ENCODE measurements around the gene NDFIP2. TPM values are rescaled to one million over a fixed set of nuclear protein-coding genes. Genes with fewer than 3 reads are reported as not detected.

NDFIP2 gene
- total RNA-seq, 4 donors from 2014 or later: 72.2 to 103 (median 86.2) TPM

DNA sequence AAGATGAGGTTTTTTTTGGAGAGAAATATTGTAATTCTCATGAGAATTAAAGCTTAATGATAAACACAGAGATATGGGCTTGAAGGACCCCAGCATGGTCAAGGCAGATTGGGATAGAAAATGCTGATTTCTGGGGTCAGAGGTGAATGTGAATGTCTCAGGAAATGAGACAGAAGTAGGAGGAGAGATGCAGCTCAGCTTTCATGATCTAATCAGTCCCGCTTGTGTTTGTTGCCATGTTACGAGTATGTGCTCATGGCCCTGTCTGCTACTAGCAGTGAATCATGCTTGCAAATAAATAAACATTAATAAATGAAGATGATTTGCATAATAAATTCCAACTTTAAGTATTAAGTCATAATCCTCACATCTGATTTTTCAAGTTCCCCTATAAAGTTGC is 23.0 kb upstream of the NDFIP2 start:
- H3K4me3 ChIP-seq: no peak overlapping the region
- no peaks in the 10 kb centered on the region for H3K36me3 ChIP-seq
- 21% methylated on average over 2 of the region's 2 CpGs for whole genome bisulfite sequencing
- DNase-seq (ENCODE audit: low spot score in 2 of 2): no peak
- peaks cover 12% of the 10 kb centered on the region for H3K4me1 ChIP-seq
- H3K9me3 ChIP-seq: no peaks in the 10 kb centered on the region
- TF ChIP-seq POLR2AphosphoS5 (IDR thresholded peaks at IDR 0.05) (no peak), EP300 (IDR thresholded peaks at IDR 0.05) (no peak), POLR2A (IDR thresholded peaks at IDR 0.05) (no peak)
- TF ChIP-seq, protein P1, sequence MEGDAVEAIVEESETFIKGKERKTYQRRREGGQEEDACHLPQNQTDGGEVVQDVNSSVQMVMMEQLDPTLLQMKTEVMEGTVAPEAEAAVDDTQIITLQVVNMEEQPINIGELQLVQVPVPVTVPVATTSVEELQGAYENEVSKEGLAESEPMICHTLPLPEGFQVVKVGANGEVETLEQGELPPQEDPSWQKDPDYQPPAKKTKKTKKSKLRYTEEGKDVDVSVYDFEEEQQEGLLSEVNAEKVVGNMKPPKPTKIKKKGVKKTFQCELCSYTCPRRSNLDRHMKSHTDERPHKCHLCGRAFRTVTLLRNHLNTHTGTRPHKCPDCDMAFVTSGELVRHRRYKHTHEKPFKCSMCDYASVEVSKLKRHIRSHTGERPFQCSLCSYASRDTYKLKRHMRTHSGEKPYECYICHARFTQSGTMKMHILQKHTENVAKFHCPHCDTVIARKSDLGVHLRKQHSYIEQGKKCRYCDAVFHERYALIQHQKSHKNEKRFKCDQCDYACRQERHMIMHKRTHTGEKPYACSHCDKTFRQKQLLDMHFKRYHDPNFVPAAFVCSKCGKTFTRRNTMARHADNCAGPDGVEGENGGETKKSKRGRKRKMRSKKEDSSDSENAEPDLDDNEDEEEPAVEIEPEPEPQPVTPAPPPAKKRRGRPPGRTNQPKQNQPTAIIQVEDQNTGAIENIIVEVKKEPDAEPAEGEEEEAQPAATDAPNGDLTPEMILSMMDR (IDR thresholded peaks at IDR 0.05): no peak
- no peak overlapping the region for H3K27ac ChIP-seq
- no peaks in the 10 kb centered on the region for H3K27me3 ChIP-seq

DNA sequence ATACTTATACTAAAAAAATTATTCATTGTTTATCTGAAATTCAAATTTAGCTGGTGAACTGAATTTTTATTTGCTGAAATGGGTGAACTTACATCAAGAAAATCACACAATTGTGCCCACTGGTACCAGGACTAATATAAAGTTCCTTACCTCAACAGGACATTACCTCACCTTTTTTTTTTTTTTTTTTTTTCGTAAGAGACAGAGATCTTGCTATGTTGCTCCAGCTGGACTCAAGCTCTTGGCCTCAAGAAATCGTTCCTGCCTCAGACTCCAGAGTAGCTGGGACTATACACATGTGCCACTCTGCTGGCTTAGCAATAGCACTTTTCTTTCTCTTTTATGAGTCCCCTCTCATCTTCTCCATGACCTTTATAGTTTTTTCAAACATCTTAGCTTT is 22.5 kb upstream of the NDFIP2 start:
- no peak overlapping the region for H3K4me3 ChIP-seq
- no peak overlapping the region for H3K27ac ChIP-seq
- TF ChIP-seq, protein P1 (IDR thresholded peaks at IDR 0.05): no peak
- TF ChIP-seq POLR2AphosphoS5 (IDR thresholded peaks at IDR 0.05): no peak
- TF ChIP-seq EP300 (IDR thresholded peaks at IDR 0.05): no peak
- TF ChIP-seq POLR2A (IDR thresholded peaks at IDR 0.05): no peak
- no peak for DNase-seq (ENCODE audit: low spot score in 2 of 2)
- no peaks in the 10 kb centered on the region for H3K36me3 ChIP-seq
- no peaks in the 10 kb centered on the region for H3K9me3 ChIP-seq
- peaks cover 12% of the 10 kb centered on the region for H3K4me1 ChIP-seq
- 29% methylated on average over 2 of the region's 2 CpGs for WGBS
- H3K27me3 ChIP-seq: no peaks in the 10 kb centered on the region

DNA sequence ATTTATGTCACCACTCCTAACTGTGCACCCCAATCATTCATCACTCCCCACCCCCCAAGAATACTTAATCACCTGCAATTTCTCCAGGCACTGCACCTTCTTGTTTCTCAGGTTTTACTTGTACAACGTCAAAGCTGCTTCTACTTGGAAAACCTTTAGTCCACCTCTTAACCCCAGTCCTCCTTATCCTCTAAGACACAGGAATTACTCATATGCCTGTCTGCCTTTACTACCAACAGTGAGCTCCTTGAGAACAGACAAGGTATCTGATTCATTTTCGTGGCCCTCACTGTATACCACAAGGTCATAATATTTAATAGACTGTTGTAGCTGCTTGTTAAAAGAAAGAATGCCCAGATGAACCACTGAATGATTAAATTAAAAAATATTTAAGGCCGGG is 21.0 kb upstream of the NDFIP2 start:
- Histone ChIP-seq H3K4me3 (no peak overlapping the region), H3K9me3 (no peaks in the 10 kb centered on the region), H3K27me3 (no peaks in the 10 kb centered on the region), H3K36me3 (no peaks in the 10 kb centered on the region), H3K4me1 (peaks cover 12% of the 10 kb centered on the region), H3K27ac (no peak overlapping the region)
- DNase-seq (ENCODE audit: low spot score in 2 of 2): no peak
- TF ChIP-seq EP300 (IDR thresholded peaks at IDR 0.05): no peak
- no peak for TF ChIP-seq POLR2A (IDR thresholded peaks at IDR 0.05)
- no peak for TF ChIP-seq POLR2AphosphoS5 (IDR thresholded peaks at IDR 0.05)
- TF ChIP-seq, protein P1 (IDR thresholded peaks at IDR 0.05): no peak
- 65% methylated on average over 3 of the region's 3 CpGs for whole genome bisulfite sequencing

- no peak for DNase-seq (ENCODE audit: low spot score in 2 of 2)
- Histone ChIP-seq H3K27me3 (no peaks in the 10 kb centered on the region), H3K36me3 (no peaks in the 10 kb centered on the region), H3K4me1 (peaks cover 12% of the 10 kb centered on the region), H3K9me3 (no peaks in the 10 kb centered on the region), H3K4me3 (no peak overlapping the region), H3K27ac (no peak overlapping the region)
- TF ChIP-seq EP300 (IDR thresholded peaks at IDR 0.05): no peak
- TF ChIP-seq, protein P1 (IDR thresholded peaks at IDR 0.05): no peak
- TF ChIP-seq POLR2A (IDR thresholded peaks at IDR 0.05): no peak
- no peak for TF ChIP-seq POLR2AphosphoS5 (IDR thresholded peaks at IDR 0.05)
Observed at GRCh38 chr13:79462895-79463294, 18.1 kb upstream of the NDFIP2 start.

- Histone ChIP-seq H3K36me3 (no peaks in the 10 kb centered on the region), H3K9me3 (no peaks in the 10 kb centered on the region), H3K27me3 (no peaks in the 10 kb centered on the region), H3K4me1 (peaks cover 12% of the 10 kb centered on the region), H3K4me3 (no peak overlapping the region), H3K27ac (no peak overlapping the region)
- 92% methylated on average over 1 of the region's 1 CpG for WGBS
- no peak for DNase-seq (ENCODE audit: low spot score in 2 of 2)
- TF ChIP-seq, protein P1 (IDR thresholded peaks at IDR 0.05): no peak
- TF ChIP-seq EP300 (IDR thresholded peaks at IDR 0.05) (no peak), POLR2AphosphoS5 (IDR thresholded peaks at IDR 0.05) (no peak), POLR2A (IDR thresholded peaks at IDR 0.05) (no peak)
Observed at GRCh38 chr13:79463604-79464003, 17.4 kb upstream of the NDFIP2 start.
